Measurements from ENCODE around the gene MATN1.

The MATN1 gene

DNA sequence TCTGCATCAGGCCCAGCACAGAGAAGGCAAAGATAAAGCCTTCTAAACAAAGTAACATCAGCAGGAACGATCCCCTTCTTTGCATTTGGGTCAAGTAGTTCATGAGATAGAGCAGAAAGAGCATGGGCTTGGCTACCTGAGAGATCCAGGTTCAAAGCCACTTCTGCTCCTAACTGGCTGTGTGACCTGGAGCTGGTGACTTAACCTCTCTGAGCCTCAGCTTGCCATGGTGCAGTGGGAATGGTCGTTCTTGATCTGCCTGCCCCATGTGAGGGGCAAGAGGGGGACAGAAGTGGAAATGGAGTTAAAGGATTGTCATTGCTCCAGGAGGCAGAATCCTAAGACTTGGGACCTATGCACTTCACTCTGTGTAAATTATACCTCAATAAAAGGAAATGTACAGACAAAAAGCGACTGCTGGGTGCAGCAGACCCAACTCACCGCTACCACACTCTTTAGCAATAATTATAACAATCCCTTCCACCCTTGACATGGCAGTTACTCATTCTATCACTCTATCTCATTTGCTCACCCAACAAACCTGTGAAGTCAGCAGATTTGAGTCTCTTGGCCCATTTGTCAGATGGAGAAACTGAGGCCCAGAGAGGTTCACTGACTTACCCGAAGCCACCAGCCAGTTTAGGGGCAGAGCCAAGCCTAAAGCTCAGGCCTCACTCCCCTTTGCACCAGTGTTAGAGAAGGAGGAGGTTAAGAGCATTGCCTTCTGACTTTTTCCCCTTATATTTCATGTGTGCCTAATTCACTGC, 1.5 kb upstream of the MATN1 start:
- DNase-seq (ENCODE audit: extremely low read depth, insufficient read length) = no peak
- TF ChIP-seq, protein P1, sequence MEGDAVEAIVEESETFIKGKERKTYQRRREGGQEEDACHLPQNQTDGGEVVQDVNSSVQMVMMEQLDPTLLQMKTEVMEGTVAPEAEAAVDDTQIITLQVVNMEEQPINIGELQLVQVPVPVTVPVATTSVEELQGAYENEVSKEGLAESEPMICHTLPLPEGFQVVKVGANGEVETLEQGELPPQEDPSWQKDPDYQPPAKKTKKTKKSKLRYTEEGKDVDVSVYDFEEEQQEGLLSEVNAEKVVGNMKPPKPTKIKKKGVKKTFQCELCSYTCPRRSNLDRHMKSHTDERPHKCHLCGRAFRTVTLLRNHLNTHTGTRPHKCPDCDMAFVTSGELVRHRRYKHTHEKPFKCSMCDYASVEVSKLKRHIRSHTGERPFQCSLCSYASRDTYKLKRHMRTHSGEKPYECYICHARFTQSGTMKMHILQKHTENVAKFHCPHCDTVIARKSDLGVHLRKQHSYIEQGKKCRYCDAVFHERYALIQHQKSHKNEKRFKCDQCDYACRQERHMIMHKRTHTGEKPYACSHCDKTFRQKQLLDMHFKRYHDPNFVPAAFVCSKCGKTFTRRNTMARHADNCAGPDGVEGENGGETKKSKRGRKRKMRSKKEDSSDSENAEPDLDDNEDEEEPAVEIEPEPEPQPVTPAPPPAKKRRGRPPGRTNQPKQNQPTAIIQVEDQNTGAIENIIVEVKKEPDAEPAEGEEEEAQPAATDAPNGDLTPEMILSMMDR (IDR thresholded peaks at IDR 0.05; ENCODE audit: insufficient read depth, low read length, poor library complexity, severe bottlenecking) = no peak
- H3K27me3 ChIP-seq (replicated peaks; ENCODE audit: control insufficient read depth, insufficient read depth, low read length) = no peaks in the 10 kb centered on the region
- H3K36me3 ChIP-seq (ENCODE audit: control insufficient read depth, insufficient read depth, low read length) = peaks cover 3% of the 10 kb centered on the region; the same call in 1 of the 2 replicates
- H3K4me3 ChIP-seq (replicated peaks; ENCODE audit: low read depth, low read length) = no peak overlapping the region

DNA sequence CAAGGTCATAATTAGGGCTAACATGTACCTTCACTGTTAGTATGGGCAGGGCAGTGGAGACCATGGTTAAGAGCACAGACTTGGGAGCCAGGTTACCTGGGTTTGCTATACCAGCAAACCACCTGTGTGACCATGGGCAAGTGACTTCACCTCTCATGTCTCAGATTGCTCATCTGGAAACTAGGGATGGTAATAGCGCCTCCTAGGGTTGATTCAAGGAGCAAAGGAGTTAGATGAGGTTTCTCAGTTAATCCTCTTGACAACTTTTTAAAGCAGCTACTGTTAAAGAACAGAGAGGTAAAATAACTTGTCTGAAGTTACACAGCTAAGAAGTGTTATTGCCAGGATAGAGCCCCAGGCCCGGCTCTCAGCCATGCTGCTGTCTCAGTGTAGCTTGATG, 790 bp upstream of the MATN1 start:
- Histone ChIP-seq H3K36me3 (ENCODE audit: control insufficient read depth, insufficient read depth, low read length) (peaks cover 3% of the 10 kb centered on the region; the same call in 1 of the 2 replicates), H3K27me3 (replicated peaks; ENCODE audit: control insufficient read depth, insufficient read depth, low read length) (no peaks in the 10 kb centered on the region), H3K4me3 (replicated peaks; ENCODE audit: low read depth, low read length) (no peak overlapping the region)
- DNase-seq (ENCODE audit: extremely low read depth, insufficient read length) = no peak
- TF ChIP-seq, protein P1 (IDR thresholded peaks at IDR 0.05; ENCODE audit: insufficient read depth, low read length, poor library complexity, severe bottlenecking) = peak; percentile 37

DNA sequence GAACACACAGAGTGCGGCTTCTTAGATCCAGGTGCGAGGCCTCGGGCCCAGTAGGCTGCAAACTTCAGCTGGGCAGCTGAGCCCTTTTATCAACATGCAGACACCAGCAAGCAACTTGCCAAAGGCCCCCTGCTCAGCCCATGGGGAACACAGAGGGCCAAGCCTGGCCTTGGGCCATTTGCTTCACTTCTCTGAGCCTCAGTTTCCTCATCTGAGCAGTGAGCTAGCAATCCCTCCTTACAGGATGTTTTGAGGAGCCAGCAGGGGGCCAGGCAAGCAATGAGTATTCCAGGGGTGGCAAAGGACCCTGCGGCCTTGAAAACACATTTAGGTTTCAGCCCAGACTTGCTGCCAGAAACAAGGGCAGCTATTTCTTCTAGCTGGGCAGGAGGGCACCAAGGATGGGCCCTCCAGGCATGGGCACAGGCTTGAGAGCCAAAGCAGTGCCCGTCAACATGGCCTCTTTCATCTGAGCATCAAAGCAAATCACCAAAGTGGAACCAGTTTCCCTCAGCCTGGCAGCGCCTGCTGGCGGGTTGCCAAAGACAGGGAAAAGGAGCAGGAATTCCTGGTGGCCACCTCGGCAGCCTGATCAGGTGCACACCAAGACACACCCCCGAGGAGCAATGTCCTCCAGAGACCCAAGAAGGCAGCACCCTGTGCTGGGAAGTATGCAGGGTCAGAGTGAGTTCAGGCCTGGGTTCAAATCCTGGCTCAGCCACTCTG, 1.4 kb downstream of the MATN1 start:
- DNase-seq (ENCODE audit: extremely low read depth, insufficient read length) = no peak
- H3K27me3 ChIP-seq (replicated peaks; ENCODE audit: control insufficient read depth, insufficient read depth, low read length) = no peaks in the 10 kb centered on the region
- TF ChIP-seq, protein P1 (IDR thresholded peaks at IDR 0.05; ENCODE audit: insufficient read depth, low read length, poor library complexity, severe bottlenecking) = peak; percentile 21
- peaks cover 3% of the 10 kb centered on the region; the same call in 1 of the 2 replicates for H3K36me3 ChIP-seq (ENCODE audit: control insufficient read depth, insufficient read depth, low read length)
- H3K4me3 ChIP-seq (replicated peaks; ENCODE audit: low read depth, low read length) = no peak overlapping the region

GRCh38 chr1:30721341-30721793, 2.0 kb downstream of the MATN1 start:
- TF ChIP-seq, protein P1 (IDR thresholded peaks at IDR 0.05; ENCODE audit: insufficient read depth, low read length, poor library complexity, severe bottlenecking) = no peak
- Histone ChIP-seq H3K4me3 (replicated peaks; ENCODE audit: low read depth, low read length) (no peak overlapping the region), H3K27me3 (replicated peaks; ENCODE audit: control insufficient read depth, insufficient read depth, low read length) (no peaks in the 10 kb centered on the region), H3K36me3 (ENCODE audit: control insufficient read depth, insufficient read depth, low read length) (peaks cover 3% of the 10 kb centered on the region; the same call in 1 of the 2 replicates)
- DNase-seq (ENCODE audit: extremely low read depth, insufficient read length) = no peak

- Histone ChIP-seq H3K27me3 (replicated peaks; ENCODE audit: control insufficient read depth, insufficient read depth, low read length) (no peaks in the 10 kb centered on the region), H3K4me3 (replicated peaks; ENCODE audit: low read depth, low read length) (no peak overlapping the region)
- TF ChIP-seq, protein P1 (IDR thresholded peaks at IDR 0.05; ENCODE audit: insufficient read depth, low read length, poor library complexity, severe bottlenecking) = no peak
Measured at GRCh38 chr1:30720271-30721223, 2.8 kb downstream of the MATN1 start.

More at GRCh38 chr1:30720271-30721223, 2.8 kb downstream of the MATN1 start:
- peaks cover 3% of the 10 kb centered on the region; the same call in 1 of the 2 replicates for H3K36me3 ChIP-seq (ENCODE audit: control insufficient read depth, insufficient read depth, low read length)
- DNase-seq (ENCODE audit: extremely low read depth, insufficient read length) = no peak
